Panc1 (cell line): Measurements from ENCODE around the gene TMEFF2. TPM values are rescaled to one million over a fixed set of nuclear protein-coding genes. Genes with fewer than 3 reads are reported as not detected.

ENCODE experiments used
- ATAC-seq: fragments of 200-7000 bp; cut with Tn5 transposase; 2 replicates; pipeline ENCODE4 v1.9.1; 2020; ENCODE audit warnings: mild to moderate bottlenecking, moderate library complexity
- BruUV-seq: library from RNA; stranded (reverse); fragments of 400-500 nt; replicated peaks from 2 replicates; lab custom pipeline; 2021; lab: Mats Ljungman, UMichigan
- CTCF ChIA-PET: fragments of 300-600 bp; sonication (Branson Sonifier 250); formaldehyde crosslinking; loops from one replicate; lab custom pipeline; 2022; ENCODE audit warnings: antibody characterized with exemption; lab: Charles Lee
- POLR2A ChIA-PET: fragments of 300-600 bp; sonication (Branson Sonifier 250); formaldehyde crosslinking; loops from one replicate; lab custom pipeline; 2022; ENCODE audit warnings: antibody characterized with exemption; lab: Charles Lee
- DNase-seq: peaks from one replicate; pipeline ENCODE4 v3.0.0-alpha.2; 2010; ENCODE audit warnings: low read depth, low spot score
- H3K27ac ChIP-seq: 2 replicates; pipeline ENCODE4 v1.5.1; 2011; ENCODE audit warnings: mild to moderate bottlenecking, low read length, inconsistent platforms
- H3K27me3 ChIP-seq: fragments of 200-500 bp; sonication (Bioruptor generic); 2 replicates; pipeline ENCODE4 v1.6.0; 2014; ENCODE audit warnings: low read length, inconsistent platforms; ENCODE audit not compliant: control insufficient read depth, insufficient read depth
- H3K36me3 ChIP-seq: fragments of 200-500 bp; sonication (Bioruptor generic); 2 replicates; pipeline ENCODE4 v1.5.1; 2014; ENCODE audit warnings: inconsistent platforms, mild to moderate bottlenecking, low read length, moderate library complexity; ENCODE audit not compliant: control insufficient read depth, insufficient read depth
- H3K4me1 ChIP-seq: 2 replicates; pipeline ENCODE4 v1.5.1; 2011; ENCODE audit warnings: inconsistent platforms, mild to moderate bottlenecking, low read length, moderate library complexity; ENCODE audit not compliant: control insufficient read depth, insufficient read depth
- H3K4me3 ChIP-seq, 2 experiments: 2 replicates each; pipeline ENCODE4 v1.5.1; 2011 to 2012; ENCODE audit warnings: low read depth in 2 of 2, low read length in 2 of 2, mild to moderate bottlenecking in 2 of 2, inconsistent platforms in 1 of 2, moderate library complexity in 1 of 2
- H3K9me3 ChIP-seq: fragments of 200-500 bp; sonication (Bioruptor generic); 2 replicates; pipeline ENCODE4 v1.5.1; 2014; ENCODE audit warnings: low read depth, mild to moderate bottlenecking, inconsistent platforms, low read length, moderate library complexity; ENCODE audit not compliant: control insufficient read depth, insufficient read depth
- POLR2AphosphoS5 ChIP-seq: IDR thresholded peaks from 2 replicates; pipeline ENCODE4 v1.6.1; 2012; ENCODE audit warnings: mild to moderate bottlenecking, low read depth, low read length, moderate library complexity
- REST ChIP-seq, 2 experiments: IDR thresholded peaks; 2 replicates each; pipeline ENCODE4 v1.6.1; 2011 to 2012; ENCODE audit warnings: low read depth in 2 of 2, control low read depth in 1 of 2, low read length in 1 of 2, mild to moderate bottlenecking in 1 of 2, moderate library complexity in 1 of 2; ENCODE audit not compliant: insufficient read depth in 1 of 2
- SIN3A ChIP-seq: IDR thresholded peaks from 2 replicates; pipeline ENCODE4 v1.6.1; 2012; ENCODE audit warnings: low read depth, mild to moderate bottlenecking, low read length, moderate library complexity, borderline replicate concordance; ENCODE audit not compliant: insufficient read depth
- TCF7L2 ChIP-seq: IDR thresholded peaks from 2 replicates; pipeline ENCODE4 v1.6.1; 2011; ENCODE audit warnings: mild to moderate bottlenecking, low read depth, low read length, inconsistent platforms
- in situ Hi-C: cut with HindIII; loops from 2 replicates; pipeline ENCODE4 v1.10.0; 2016; ENCODE audit warnings: low sequenced_read_pairs, low pct_unique_long_range_greater_than_20kb
- intact Hi-C: fragments of 100-400 bp; cut with micrococcal nuclease; formaldehyde crosslinking; loops from one replicate; pipeline ENCODE4 v1.10.0; 2022; ENCODE audit not compliant: unreplicated experiment
- total RNA-seq: library from RNA; stranded (reverse); gene quantifications from one replicate; pipeline ENCODE4 v1.2.1, GENCODE V29; 2021; ENCODE audit not compliant: unreplicated experiment
- TF ChIP-seq, protein P1 (sequence below): fragments of 450-650 bp; IDR thresholded peaks from 2 replicates; pipeline ENCODE4 v1.5.1; 2017; ENCODE audit warnings: mild to moderate bottlenecking

TMEFF2 gene
- total RNA-seq, 1 experiment from 2014 or later, result 1.5 TPM

- CTCF ChIA-PET, result no interaction called here
- TF ChIP-seq, protein P1, sequence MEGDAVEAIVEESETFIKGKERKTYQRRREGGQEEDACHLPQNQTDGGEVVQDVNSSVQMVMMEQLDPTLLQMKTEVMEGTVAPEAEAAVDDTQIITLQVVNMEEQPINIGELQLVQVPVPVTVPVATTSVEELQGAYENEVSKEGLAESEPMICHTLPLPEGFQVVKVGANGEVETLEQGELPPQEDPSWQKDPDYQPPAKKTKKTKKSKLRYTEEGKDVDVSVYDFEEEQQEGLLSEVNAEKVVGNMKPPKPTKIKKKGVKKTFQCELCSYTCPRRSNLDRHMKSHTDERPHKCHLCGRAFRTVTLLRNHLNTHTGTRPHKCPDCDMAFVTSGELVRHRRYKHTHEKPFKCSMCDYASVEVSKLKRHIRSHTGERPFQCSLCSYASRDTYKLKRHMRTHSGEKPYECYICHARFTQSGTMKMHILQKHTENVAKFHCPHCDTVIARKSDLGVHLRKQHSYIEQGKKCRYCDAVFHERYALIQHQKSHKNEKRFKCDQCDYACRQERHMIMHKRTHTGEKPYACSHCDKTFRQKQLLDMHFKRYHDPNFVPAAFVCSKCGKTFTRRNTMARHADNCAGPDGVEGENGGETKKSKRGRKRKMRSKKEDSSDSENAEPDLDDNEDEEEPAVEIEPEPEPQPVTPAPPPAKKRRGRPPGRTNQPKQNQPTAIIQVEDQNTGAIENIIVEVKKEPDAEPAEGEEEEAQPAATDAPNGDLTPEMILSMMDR, result no peak
- TF ChIP-seq TCF7L2 (no peak), SIN3A (no peak), POLR2AphosphoS5 (no peak), REST (IDR thresholded peaks at IDR 0.05; ENCODE audit: insufficient read depth in 1 of 2, low read depth in 2 of 2, low read length in 1 of 2) (no peak)
- Histone ChIP-seq H3K4me3 (no peak overlapping the region), H3K36me3 (no peaks in the 10 kb centered on the region), H3K27me3 (no peaks in the 10 kb centered on the region), H3K27ac (no peak overlapping the region), H3K4me1 (no peaks in the 10 kb centered on the region; the same call in 1 of the 2 replicates), H3K9me3 (no peaks in the 10 kb centered on the region)
- DNase-seq (no peak), ATAC-seq (no peak)
- BruUV-seq, result no TSS peak
- POLR2A ChIA-PET, result no interaction called here
- in situ Hi-C loops, result no loop called here
- intact Hi-C loops, result no loop called here
Measured at GRCh38 chr2:191933307-191934105, 261.2 kb downstream of the TMEFF2 start.

GRCh38 chr2:191932286-191932685, 262.4 kb downstream of the TMEFF2 start:
- Histone ChIP-seq H3K4me3 (no peak overlapping the region), H3K27me3 (no peaks in the 10 kb centered on the region), H3K9me3 (no peaks in the 10 kb centered on the region), H3K27ac (no peak overlapping the region), H3K36me3 (no peaks in the 10 kb centered on the region), H3K4me1 (peaks cover 6% of the 10 kb centered on the region)
- BruUV-seq, result no TSS peak
- POLR2A ChIA-PET, result no interaction called here
- CTCF ChIA-PET, result no interaction called here
- DNase-seq (no peak), ATAC-seq (no peak)
- in situ Hi-C loops, result no loop called here
- TF ChIP-seq, protein P1, result no peak
- TF ChIP-seq SIN3A, result no peak
- TF ChIP-seq REST (IDR thresholded peaks at IDR 0.05; ENCODE audit: insufficient read depth in 1 of 2, low read depth in 2 of 2, low read length in 1 of 2), result no peak
- TF ChIP-seq TCF7L2, result no peak
- no peak for TF ChIP-seq POLR2AphosphoS5
- intact Hi-C loops, result no loop called here
